Esophagus squamous epithelium (tissue), 5 donors: ENCODE data around the gene HOXA9. TPM values are rescaled to one million over a fixed set of nuclear protein-coding genes. Genes with fewer than 3 reads are reported as not detected.

ENCODE experiments used
- DNase-seq: peaks from one replicate; lab custom pipeline; 2025; lab: John Stamatoyannopoulos, UW
- H3K27ac ChIP-seq, 4 donors: fragments of 200-600 bp; sonication (generic); one replicate each; pipeline ENCODE4 v1.5.1; 2016 to 2019; ENCODE audit warnings: mild to moderate bottlenecking in 1 of 4
- H3K27me3 ChIP-seq, 4 donors: fragments of 200-600 bp; sonication (generic); 1 replicate in 3 of 4; 2 replicates in 1 of 4; pipeline versions ENCODE4 v1.5.1 to v1.6.0; 2017 to 2021; ENCODE audit warnings: antibody characterized with exemption in 1 of 4
- H3K36me3 ChIP-seq, 3 donors: fragments of 200-600 bp; sonication (generic); one replicate each; pipeline ENCODE4 v1.5.1; 2016 to 2019
- H3K4me1 ChIP-seq, 3 donors: fragments of 200-600 bp; sonication (generic); one replicate each; pipeline ENCODE4 v1.5.1; 2017 to 2019
- H3K4me3 ChIP-seq, 4 donors: fragments of 200-600 bp; sonication (generic); 1 replicate in 3 of 4; 2 replicates in 1 of 4; pipeline ENCODE4 v1.5.1; 2016 to 2019; ENCODE audit warnings: mild to moderate bottlenecking in 2 of 4, moderate library complexity in 1 of 4
- H3K9me3 ChIP-seq, 3 donors: fragments of 200-600 bp; sonication (generic); one replicate each; pipeline ENCODE4 v1.5.1; 2016 to 2019
- CTCF ChIP-seq, 6 experiments: fragments of 450-650 bp in 4 of 6; fragments of 200-600 bp in 2 of 6; sonication (generic) in 2 of 6; IDR thresholded peaks; one replicate each; pipeline ENCODE4 v1.5.1; 2016 to 2019; ENCODE audit warnings: antibody characterized with exemption in 6 of 6, mild to moderate bottlenecking in 4 of 6, moderate library complexity in 4 of 6
- POLR2A ChIP-seq, 4 donors: fragments of 450-650 bp; IDR thresholded peaks; one replicate each; pipeline ENCODE4 v1.6.1; 2017; ENCODE audit warnings: antibody characterized with exemption in 4 of 4, mild to moderate bottlenecking in 4 of 4, moderate library complexity in 3 of 4
- WGBS, 2 donors: methylation state at CpG; one replicate each; pipeline ENCODE4 v1.1.5; 2018; 5-methylcytosine and 5-hydroxymethylcytosine counted together
- intact Hi-C: fragments of 100-400 bp; cut with DNase I; formaldehyde crosslinking; loops from one replicate; pipeline ENCODE4 v1.15.0; 2022
- total RNA-seq, 4 donors: library from RNA; depleted of rRNA; stranded (reverse); fragments of >200 nt; gene quantifications; one replicate each; pipeline ENCODE4 v1.1.0, GENCODE V29; 2016
- donor health status: DM: yes; HTN: yes; CAD: no.

HOXA9 gene
- total RNA-seq, 4 donors from 2014 or later: 0.57 to 1.1 TPM; not detected in 2

DNA sequence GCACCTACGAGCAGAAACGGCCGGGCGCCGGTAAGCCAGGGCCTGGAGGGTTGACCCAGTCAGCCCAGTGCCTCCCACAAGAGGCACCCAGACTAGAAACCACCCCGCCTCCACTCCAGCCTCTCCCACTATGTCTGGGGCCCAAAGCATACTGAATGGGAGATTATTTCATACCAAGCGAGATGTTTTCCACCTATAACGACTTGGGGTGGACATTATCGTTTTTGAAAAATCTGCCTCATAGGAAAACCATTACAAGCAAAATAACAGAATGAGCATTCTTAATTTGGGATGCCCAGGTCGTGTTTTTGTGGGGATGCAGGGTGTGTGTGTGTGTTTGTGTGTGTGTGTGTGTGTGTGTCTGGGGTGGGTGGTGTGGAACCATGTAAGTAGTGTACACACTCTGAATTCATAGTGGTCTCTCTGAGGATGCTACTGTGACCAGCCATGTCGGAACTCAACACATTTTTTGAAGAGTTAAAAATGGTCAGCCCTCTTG, 19.4 kb downstream of the HOXA9 start:
- intact Hi-C loops: no loop called here
- Histone ChIP-seq H3K36me3 (no peaks in the 10 kb centered on the region), H3K27me3 (peaks cover 0 to 94% (median 7%) of the 10 kb centered on the region in 4 donors), H3K4me1 (peaks cover 13 to 71% (median 16%) of the 10 kb centered on the region in 3 donors), H3K9me3 (no peaks in the 10 kb centered on the region), H3K4me3 (no peak overlapping the region), H3K27ac (no peak overlapping the region)
- WGBS, 2 donors: 91 to 93% methylated on average over 5 to 9 of the region's 11 CpGs
- DNase-seq: no peak
- TF ChIP-seq CTCF (IDR thresholded peaks at IDR 0.05) (no peak), POLR2A (IDR thresholded peaks at IDR 0.05) (no peak)

DNA sequence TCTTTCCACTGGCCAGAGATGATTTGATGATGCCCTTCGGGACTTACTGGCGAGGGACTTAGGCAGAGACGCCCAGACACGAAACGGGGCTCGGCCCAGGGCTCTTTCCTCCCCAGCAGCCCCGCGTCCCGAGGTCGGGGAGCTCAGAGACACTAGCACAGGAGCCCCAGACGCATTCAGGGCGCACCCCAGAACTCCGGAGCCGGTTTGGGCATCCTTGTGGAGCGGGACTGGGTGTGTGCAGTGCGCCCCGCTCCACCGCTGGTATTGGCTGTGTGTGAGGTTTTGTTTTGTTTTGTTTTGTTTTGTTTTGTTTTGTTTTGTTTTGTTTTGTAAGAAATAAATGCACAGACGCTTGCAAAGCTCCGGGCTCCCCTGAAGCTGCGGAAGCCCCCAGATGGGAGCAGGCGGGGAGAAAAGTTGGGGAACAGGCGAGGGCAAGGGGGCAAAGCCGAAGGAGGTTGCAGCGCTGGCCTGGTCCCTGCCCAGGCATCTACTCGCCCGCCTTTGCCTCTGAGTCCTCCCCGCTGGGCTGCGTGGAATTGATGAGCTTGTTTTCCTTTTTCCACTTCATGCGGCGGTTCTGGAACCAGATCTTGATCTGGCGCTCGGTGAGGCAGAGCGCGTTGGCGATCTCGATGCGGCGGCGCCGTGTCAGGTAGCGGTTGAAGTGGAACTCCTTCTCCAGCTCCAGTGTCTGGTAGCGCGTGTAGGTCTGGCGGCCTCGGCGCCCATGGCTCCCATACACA, 20.0 kb downstream of the HOXA9 start:
- H3K36me3 ChIP-seq: no peaks in the 10 kb centered on the region
- 80 to 85% methylated on average over 33 to 37 of the region's 47 CpGs for WGBS, 2 donors
- intact Hi-C loops: no loop called here
- no peak for DNase-seq
- no peaks in the 10 kb centered on the region for H3K9me3 ChIP-seq
- peaks cover 8 to 71% (median 12%) of the 10 kb centered on the region in 3 donors for H3K4me1 ChIP-seq
- H3K27me3 ChIP-seq: peaks cover 0 to 93% (median 3%) of the 10 kb centered on the region in 4 donors
- TF ChIP-seq POLR2A (IDR thresholded peaks at IDR 0.05) (no peak), CTCF (IDR thresholded peaks at IDR 0.05) (no peak)
- peak overlapping the region in 1 of 4 donors; percentile 65 for H3K4me3 ChIP-seq
- H3K27ac ChIP-seq: no peak overlapping the region

GRCh38 chr7:27144781-27145164, 20.6 kb downstream of the HOXA9 start:
- Histone ChIP-seq H3K27ac (peak overlapping the region in 1 of 4 donors; percentile 67), H3K9me3 (no peaks in the 10 kb centered on the region), H3K4me3 (peak overlapping the region; percentile 17 to 89 (median 70)), H3K4me1 (peaks cover 7 to 66% (median 11%) of the 10 kb centered on the region in 3 donors), H3K36me3 (no peaks in the 10 kb centered on the region), H3K27me3 (peaks cover 0 to 92% (median 3%) of the 10 kb centered on the region in 4 donors)
- TF ChIP-seq POLR2A (IDR thresholded peaks at IDR 0.05) (no peak), CTCF (IDR thresholded peaks at IDR 0.05) (no peak)
- no peak for DNase-seq
- intact Hi-C loops: loop anchor here (5.0 kb wide), 1 partner anchor 287 kb away; no protein-coding TSS in a partner anchor
- WGBS, 2 donors: 51% methylated on average over 10 of the region's 31 CpGs

GRCh38 chr7:27143950-27144780, 21.2 kb downstream of the HOXA9 start:
- WGBS, 2 donors: 32 to 33% methylated on average over 28 to 31 of the region's 40 CpGs
- DNase-seq: no peak
- no peaks in the 10 kb centered on the region for H3K36me3 ChIP-seq
- H3K9me3 ChIP-seq: no peaks in the 10 kb centered on the region
- TF ChIP-seq POLR2A (IDR thresholded peaks at IDR 0.05) (no peak), CTCF (IDR thresholded peaks at IDR 0.05) (no peak)
- intact Hi-C loops: loop anchor here (5.0 kb wide), 1 partner anchor 287 kb away; no protein-coding TSS in a partner anchor
- H3K27ac ChIP-seq: peak overlapping the region; percentile 42 to 97 (median 80)
- H3K4me3 ChIP-seq: peak overlapping the region; percentile 65 to 89 (median 74)
- H3K4me1 ChIP-seq: peaks cover 7 to 66% (median 11%) of the 10 kb centered on the region in 3 donors
- H3K27me3 ChIP-seq: peaks cover 0 to 92% (median 3%) of the 10 kb centered on the region in 4 donors
